GM04504 (cell line): ENCODE measurements around the gene MYO7B.

Experiments used
- DNase-seq: peaks from one replicate; pipeline ENCODE4 v3.0.0-alpha.2; 2012; ENCODE audit warnings: low read depth

MYO7B gene

GRCh38 chr2:127609818-127610217, 74.3 kb downstream of the MYO7B start:
- DNase-seq: no peak

- no peak for DNase-seq
Measured at GRCh38 chr2:127610561-127610960, 75.1 kb downstream of the MYO7B start.

GRCh38 chr2:127611076-127611925, 75.8 kb downstream of the MYO7B start:
- no peak for DNase-seq

- DNase-seq: no peak
Measured at GRCh38 chr2:127612111-127612822, 76.8 kb downstream of the MYO7B start.

- DNase-seq: no peak
Measured at GRCh38 chr2:127614246-127614645, 78.8 kb downstream of the MYO7B start.

GRCh38 chr2:127614731-127615130, 79.2 kb downstream of the MYO7B start:
- peak; percentile 70 for DNase-seq

- DNase-seq: peak; percentile 48
Measured at GRCh38 chr2:127615511-127616166, 80.2 kb downstream of the MYO7B start.

GRCh38 chr2:127618551-127619202, 83.2 kb downstream of the MYO7B start:
- no peak for DNase-seq

GRCh38 chr2:127619203-127619590, 83.7 kb downstream of the MYO7B start:
- DNase-seq: no peak

GRCh38 chr2:127619877-127620705, 84.6 kb downstream of the MYO7B start:
- no peak for DNase-seq

GRCh38 chr2:127620866-127621265, 85.4 kb downstream of the MYO7B start:
- DNase-seq: no peak

- no peak for DNase-seq
Measured at GRCh38 chr2:127621981-127622431, 86.5 kb downstream of the MYO7B start.

- no peak for DNase-seq
Measured at GRCh38 chr2:127622561-127623387, 87.3 kb downstream of the MYO7B start.

- DNase-seq: no peak
Measured at GRCh38 chr2:127623388-127624319, 88.2 kb downstream of the MYO7B start.

GRCh38 chr2:127624320-127624755, 88.9 kb downstream of the MYO7B start:
- no peak for DNase-seq

- DNase-seq: no peak
Measured at GRCh38 chr2:127624756-127625571, 89.5 kb downstream of the MYO7B start.

- DNase-seq: no peak
Measured at GRCh38 chr2:127625572-127625951, 90.1 kb downstream of the MYO7B start.

GRCh38 chr2:127626175-127626574, 90.7 kb downstream of the MYO7B start:
- no peak for DNase-seq
